GM10266 (cell line): ENCODE results near the gene CENPP.

Experiments used
- DNase-seq: peaks from one replicate; pipeline ENCODE4 v3.0.0; 2012; ENCODE audit errors: extremely low spot score
- TF ChIP-seq, protein P1 (sequence below): IDR thresholded peaks from 2 replicates; pipeline ENCODE4 v1.5.1; 2012; ENCODE audit warnings: mild to moderate bottlenecking, low read depth; ENCODE audit not compliant: control insufficient read depth, insufficient read depth; ENCODE audit errors: missing control alignments

Gene CENPP

GRCh38 chr9:92349771-92350739 is 24.3 kb downstream of the CENPP start:
- no peak for DNase-seq
- TF ChIP-seq, protein P1, sequence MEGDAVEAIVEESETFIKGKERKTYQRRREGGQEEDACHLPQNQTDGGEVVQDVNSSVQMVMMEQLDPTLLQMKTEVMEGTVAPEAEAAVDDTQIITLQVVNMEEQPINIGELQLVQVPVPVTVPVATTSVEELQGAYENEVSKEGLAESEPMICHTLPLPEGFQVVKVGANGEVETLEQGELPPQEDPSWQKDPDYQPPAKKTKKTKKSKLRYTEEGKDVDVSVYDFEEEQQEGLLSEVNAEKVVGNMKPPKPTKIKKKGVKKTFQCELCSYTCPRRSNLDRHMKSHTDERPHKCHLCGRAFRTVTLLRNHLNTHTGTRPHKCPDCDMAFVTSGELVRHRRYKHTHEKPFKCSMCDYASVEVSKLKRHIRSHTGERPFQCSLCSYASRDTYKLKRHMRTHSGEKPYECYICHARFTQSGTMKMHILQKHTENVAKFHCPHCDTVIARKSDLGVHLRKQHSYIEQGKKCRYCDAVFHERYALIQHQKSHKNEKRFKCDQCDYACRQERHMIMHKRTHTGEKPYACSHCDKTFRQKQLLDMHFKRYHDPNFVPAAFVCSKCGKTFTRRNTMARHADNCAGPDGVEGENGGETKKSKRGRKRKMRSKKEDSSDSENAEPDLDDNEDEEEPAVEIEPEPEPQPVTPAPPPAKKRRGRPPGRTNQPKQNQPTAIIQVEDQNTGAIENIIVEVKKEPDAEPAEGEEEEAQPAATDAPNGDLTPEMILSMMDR: no peak

GRCh38 chr9:92350740-92351133 is 25.0 kb downstream of the CENPP start:
- DNase-seq: no peak
- TF ChIP-seq, protein P1: no peak

GRCh38 chr9:92353051-92353450 is 27.3 kb downstream of the CENPP start:
- no peak for DNase-seq
- TF ChIP-seq, protein P1: no peak

DNA sequence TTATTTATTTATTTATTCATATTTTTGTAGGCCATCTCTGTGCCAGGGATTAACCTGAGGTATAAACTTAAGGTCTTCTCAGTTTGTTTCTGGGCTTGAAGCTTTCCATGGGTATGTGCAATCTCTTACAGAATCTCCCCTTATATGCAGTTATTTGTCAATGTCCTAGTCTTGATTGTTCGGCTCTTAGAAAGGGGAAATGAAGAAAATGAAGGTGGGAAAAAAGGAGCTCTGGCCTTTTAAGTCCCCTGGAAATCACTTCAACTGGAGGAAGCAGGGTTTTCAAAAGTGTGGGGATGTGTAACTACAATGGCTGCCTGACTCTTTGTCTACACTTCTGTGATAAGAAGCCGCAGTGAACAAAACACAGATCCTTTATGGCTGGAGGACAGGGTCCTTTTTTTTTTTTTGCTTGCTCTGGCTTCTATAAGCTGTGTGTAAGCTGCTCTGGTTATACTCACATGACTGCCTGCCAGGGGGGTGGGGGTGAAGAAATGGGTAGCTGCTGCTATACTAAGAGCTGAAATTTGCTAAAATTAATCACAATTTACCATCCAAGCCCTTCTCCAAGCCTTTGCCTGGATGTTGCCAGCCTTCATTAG is 33.7 kb downstream of the CENPP start:
- TF ChIP-seq, protein P1: no peak

DNA sequence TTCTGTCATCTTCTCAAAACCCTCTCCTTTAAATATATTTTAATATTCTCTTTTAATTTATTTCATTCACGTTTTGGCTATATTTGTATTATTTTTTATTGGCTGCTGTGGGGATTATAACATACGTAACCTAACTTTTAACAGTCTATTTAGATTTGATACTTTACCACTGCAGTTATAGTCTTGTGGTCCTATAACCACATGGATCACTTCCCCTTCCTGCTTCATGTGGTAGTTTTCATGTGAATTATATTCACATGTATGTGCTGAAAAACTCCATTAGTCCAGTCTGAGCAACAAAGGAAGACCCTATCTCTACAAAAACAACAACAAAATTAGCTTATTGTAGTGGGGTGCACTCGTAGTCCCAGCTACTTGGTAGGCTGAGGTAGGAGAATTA is 34.3 kb downstream of the CENPP start:
- DNase-seq: no peak
- TF ChIP-seq, protein P1: no peak

More for the DNA sequence above, 33.7 kb downstream of the CENPP start:
- no peak for DNase-seq

DNA sequence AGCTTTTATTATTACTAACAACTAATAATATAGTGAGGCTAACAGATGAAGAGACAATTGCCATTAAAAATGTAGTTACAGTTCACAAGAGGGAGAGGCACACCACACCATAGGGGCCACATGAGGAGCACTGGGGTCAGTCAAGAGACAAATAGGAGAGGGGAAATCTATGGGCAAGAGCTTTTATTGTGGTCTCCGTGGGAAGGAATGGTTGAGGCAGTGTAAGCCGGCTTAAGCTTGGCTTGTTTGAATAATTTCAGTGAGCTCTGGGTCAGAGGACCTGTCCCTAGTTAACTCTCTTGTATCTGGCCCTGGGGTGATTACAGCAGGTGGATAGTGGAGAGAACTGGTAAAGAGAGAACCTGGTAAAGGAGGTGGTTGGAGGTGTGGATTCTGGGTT is 43.3 kb downstream of the CENPP start:
- DNase-seq: no peak

More for the DNA sequence above, 43.3 kb downstream of the CENPP start:
- TF ChIP-seq, protein P1: no peak
